GM18511 (cell line): ENCODE results near the gene ISL1.

Experiments used
- ATAC-seq: cut with Tn5 transposase; IDR thresholded peaks from one replicate; pipeline ENCODE4 v1.9.1; 2021; ENCODE audit warnings: mild to moderate bottlenecking, moderate library complexity; ENCODE audit not compliant: unreplicated experiment

Gene ISL1

DNA sequence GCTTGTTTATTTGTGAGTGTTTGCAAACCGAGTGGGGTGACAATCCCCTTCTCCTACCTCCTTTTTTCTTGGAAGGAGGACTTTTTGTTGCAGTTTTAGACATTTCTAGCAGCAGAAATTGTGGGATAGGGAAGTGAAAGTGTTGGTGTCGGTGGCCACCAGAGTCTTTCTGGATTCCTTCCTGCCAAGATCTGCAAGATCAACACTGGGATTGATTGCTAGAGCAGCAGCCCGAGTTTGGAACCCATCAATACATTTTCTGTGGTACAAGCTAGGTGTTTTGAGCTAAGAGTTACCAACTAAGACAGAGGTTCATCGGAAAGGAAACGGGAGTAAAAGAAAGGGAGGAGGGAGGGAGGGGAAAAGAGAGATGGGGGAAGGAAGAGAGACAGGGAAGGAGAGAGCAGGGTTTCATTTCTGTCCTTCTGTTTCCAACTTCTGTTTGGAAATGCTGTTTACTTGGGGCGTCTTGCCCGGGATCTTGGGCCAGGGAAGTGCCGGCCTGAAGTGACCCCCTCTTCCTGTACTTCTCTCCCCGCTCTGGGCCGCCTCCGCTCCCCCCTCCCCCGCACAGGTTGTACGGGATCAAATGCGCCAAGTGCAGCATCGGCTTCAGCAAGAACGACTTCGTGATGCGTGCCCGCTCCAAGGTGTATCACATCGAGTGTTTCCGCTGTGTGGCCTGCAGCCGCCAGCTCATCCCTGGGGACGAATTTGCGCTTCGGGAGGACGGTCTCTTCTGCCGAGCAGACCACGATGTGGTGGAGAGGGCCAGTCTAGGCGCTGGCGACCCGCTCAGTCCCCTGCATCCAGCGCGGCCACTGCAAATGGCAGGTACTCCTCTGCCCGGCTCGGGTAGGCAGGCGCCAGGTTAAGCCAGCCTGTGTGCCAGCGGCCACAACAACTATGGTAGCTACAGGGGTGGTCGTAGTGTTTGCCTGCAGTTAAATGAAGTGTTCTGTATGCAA is 4.0 kb downstream of the ISL1 start:
- ATAC-seq = no peak

DNA sequence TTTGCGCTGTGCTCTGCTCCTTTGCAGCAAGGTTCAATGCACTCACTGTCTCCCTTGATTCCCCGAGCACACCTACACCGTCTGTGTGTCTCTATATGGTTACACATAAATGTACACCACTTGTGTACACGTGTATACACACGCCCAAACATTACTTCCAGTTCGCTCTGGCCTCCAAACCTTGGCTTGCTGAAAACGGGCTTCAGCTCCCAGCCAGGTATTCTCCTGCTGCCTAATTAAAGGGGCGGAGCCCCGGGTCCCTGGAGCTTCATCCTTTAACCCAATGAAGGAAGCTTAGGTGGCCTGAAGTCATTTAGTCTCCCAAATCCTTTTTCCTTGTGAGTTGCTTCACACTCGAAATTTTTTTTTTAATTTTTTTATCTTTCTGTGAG is 4.6 kb downstream of the ISL1 start:
- ATAC-seq = no peak

DNA sequence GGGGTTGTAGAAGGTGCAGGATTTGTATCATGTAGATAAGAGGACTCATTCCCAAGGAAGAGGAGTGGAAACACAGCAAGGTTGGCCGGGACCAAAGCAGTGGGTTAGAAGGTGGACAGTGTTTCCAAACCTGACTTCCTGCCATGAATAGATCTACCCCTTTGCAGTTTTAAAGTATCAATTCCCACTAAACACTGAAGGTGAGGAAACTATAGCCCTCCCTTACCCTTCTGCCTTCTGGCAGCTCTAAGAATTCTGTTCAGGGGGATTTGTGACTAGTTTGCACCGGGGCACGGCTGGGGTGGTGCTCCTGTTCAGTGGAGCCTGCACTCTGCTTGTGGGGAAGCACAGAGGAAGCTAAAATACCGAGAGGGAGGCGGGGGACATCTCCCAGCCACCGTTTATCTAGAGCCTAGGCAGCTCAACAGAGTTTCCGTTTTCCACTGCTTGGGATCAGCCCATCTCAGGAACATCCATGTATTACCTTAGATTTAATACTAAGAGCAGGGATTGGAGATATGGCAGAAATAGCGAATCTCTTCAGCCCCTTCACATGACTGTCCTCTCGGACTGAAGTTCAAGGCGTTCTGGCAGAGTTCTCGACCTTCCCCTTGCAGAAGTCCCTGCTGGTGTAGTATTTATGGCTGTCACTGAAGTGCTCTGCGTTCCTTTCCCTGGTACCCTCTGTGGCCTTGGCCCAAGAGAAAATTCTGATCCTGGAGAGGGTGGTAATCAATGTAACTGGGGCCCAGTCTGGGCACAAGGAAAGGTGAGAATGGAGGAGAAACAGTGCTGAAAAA is 5.4 kb downstream of the ISL1 start:
- no peak for ATAC-seq

DNA sequence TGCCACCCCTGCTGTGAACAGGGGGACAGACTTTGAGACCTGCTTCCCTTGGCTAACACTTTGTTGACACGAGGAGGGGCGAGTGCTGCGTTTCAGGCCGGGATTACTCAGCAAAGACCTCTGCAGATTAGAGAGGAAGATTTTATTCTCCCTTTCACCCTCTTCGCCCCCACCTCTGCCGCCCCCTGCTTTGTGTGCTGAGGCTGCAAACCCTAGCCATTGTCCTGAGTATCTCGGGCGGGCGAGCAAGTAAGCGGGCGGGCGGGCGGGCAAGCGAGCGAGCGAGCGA is 6.0 kb downstream of the ISL1 start:
- ATAC-seq = no peak

DNA sequence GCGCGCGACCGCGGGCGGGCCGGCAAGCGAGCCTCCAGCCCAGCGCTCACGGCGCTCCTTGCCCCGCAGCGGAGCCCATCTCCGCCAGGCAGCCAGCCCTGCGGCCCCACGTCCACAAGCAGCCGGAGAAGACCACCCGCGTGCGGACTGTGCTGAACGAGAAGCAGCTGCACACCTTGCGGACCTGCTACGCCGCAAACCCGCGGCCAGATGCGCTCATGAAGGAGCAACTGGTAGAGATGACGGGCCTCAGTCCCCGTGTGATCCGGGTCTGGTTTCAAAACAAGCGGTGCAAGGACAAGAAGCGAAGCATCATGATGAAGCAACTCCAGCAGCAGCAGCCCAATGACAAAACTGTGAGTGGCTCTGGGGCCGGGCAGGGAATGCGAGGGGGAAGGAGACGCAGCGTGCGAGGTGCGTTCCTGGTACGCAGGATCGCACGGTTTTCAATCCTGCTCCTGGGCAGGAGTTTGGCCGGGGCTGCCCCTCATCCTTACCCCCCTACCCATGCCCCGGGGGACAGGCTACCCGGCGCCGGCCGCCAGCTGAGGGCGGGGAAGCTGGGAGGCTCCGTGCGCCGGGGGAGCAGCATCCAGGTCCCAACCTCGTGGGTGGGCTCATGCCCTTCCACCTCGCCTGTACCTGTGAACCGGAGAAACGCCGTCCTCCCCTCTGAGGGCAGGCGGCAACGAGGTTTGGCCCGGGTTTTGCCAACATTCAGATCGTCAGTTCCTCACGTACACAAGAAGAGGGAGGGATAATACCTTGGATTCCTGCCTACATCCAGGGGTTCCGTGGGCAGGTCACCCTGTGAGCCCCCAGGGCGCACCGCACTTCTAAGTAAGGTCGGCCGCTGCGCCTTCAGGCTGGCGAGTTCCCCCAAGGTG is 6.6 kb downstream of the ISL1 start:
- no peak for ATAC-seq

DNA sequence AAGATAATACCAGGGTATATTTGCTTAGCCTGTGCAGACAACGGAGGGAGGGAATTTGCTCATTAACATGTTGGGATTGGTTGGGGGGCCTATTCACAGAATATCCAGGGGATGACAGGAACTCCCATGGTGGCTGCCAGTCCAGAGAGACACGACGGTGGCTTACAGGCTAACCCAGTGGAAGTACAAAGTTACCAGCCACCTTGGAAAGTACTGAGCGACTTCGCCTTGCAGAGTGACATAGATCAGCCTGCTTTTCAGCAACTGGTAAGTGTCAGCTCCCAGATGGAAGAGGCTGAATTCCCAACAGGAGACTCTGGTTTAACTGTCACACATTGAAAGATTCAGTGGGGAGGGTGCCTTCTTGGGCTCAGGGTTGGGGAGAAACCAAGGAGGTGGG is 7.9 kb downstream of the ISL1 start:
- no peak for ATAC-seq

DNA sequence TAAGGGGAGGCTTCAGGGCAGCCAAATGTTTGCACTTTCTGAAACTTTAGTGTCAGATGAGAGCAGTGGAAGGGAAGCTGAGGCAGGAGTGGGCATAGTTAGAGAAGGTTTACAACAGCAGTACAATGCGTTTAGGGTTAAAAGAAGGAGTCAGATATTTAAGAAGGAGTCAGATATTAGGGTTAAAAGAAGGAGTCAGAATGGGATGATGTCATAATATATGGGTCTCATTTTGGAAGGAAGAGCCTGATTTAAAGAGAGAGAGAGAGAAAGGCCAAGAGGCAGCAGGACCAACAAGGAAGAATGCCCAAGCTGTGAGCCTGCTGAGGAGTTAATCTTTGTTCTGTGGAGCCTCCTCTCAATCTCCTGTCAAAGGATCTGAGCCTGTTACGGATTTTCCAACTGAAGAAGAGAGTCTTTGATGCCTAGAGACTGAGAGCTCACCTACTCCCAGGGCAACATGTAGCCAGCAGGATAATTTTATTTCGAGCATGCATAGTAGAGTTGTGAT is 9.5 kb downstream of the ISL1 start:
- ATAC-seq = no peak

DNA sequence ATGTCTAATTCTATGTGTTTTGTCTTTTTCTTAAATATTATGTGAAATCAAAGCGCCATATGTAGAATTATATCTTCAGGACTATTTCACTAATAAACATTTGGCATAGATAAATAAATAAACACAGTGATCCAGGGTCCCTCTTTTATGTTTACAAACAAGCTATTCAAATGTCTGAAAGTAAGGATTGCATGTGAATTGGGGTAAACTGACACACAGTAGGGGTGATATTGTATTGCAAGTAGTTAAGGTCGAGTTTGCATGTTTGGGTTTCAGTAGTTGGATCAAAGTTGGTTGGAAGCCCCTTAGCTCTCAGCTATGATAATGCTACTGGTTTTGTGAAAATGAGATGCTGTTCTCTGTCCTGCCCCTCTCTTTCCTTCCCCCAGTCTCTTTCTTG is 11.4 kb downstream of the ISL1 start:
- no peak for ATAC-seq

DNA sequence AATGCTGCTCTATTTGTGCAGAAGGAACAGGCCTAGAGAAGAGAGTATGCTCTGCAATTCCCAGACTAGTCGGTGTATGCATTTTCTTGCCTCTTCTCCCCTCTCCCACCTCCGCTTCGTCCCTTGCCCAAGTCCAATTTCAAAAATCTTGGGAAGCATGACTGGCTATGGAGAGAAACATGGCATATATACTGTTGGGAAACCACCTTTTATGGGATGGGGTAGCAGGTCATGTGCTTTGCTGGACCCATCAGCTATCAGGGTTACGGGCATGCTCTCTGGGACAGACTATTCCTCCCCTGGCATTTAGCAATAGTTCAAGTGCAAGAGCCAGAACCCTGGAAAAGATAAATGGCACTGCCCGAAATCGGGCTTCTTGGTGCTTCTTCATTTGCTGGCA is 12.0 kb downstream of the ISL1 start:
- ATAC-seq = no peak

DNA sequence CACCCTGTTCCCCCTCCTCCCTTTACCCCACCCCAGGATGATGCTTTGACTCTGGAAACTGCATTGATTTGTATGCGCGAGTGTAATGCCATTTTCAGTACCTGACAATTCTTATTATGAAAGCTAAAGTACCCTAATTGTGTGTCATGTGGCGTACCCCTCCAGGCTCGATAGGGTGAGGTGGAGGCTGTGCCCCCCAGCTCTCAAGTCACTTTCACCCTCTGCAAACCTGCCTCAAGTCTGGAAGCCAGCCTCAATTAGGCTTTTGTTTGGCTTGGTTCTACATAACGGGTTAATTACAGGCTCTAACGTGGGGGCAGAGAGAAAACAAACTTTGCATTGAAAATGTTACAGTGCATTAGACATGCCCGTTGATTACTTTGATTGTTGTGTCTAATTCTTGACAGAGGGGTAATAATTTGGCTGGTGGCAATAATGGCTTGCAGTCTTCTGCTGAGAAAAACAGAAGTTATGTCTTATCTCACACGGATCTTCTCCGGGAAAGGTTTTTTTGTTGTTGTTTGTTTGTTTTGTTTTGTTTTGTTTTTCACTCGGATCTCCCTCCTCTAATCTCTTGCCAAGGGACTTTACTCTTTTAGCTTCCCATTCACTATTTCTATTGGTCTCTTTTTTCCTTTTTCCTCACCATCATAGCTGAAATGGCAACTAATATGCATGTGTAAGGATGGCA is 12.6 kb downstream of the ISL1 start:
- ATAC-seq = no peak

DNA sequence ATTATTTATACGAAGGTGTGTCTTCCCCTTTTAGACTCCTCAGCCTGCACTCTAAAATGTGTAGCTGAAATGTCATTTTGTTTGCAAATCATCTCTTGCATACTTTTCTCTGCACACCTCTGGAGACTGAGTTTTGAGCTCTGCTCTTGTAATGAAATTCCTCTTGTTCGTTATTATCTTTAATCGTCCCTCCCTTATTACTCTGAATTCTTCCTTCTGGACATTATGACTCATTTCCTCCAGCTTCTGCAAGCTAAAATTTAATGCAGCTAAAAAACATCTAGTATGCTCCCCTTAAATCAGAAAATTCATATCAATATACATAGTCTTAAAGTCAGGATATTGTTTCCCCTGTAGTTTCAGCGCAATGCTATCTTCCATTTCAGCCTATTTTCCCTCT is 13.5 kb downstream of the ISL1 start:
- no peak for ATAC-seq

DNA sequence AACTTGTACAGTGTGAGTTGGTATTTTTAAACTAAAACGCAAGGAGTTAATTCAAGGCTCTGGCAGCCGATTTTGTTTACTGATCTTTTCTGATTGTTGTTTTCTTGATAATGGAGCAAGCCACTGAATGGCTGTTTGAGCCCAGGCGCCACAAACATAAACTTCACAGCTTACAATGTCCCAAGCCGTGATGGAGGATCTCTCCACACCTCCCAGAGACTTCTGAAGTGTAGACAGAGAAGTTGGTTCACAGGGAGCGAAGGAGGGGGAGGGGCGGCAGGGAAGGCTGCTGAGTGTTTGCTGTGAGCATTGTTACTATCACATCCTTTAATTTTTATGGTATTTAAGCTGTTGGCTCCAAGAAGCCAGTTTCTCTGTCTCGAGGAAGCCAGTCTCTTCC is 14.7 kb downstream of the ISL1 start:
- no peak for ATAC-seq

DNA sequence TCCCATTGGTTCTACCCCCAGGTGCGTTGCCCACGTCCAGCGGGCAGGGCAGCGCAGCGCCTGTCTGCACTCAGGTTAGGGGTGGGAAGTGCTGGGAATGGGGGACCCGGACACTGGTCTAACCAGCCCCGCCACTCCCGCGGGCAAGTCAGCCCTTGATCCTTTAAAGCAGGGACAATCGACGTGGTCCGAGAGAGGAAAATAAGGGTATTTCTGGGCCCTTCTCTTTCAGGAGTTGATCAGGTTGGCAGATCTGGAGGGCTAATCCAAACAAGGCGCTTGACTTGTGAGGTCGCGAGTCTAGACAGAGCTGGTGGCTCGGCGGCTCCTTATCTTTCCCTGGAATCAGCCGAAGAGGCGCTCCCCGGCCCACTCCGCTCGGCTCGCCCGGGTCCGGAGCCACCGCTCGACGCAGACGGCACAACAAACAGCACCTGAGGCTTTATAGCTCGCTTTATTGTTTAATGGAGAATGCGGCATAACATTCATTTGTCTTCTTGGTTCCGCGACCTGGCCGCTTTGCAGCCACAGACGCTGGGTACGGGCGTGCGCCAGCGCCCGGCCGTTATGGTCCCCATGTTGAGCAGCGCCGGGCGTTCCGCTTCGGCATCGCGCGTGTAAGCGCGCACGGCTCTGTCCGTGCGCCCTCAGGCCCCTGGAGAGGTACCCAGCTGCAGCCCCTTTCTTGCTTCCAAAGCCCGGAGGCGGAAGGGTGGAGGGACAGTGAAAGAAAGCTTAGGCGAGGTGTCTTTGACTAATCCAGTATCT is 15.8 kb downstream of the ISL1 start:
- ATAC-seq = no peak

DNA sequence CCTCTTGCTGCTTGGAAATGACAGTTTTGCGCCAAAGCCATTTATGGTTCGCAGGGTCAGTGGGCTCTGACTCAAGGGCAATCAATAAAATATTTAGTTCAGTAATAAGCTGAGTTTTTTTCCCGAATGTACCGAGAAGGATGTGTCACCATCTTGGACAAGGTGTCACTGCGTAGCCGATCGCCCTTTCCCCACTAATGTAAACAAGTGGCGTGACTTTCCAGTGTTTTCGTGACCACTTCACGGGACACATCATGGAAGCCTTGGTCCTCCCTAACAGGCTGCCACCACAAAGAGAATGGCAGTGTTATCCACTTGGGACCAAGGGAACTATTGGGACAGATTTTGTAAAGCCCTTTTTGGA is 16.4 kb downstream of the ISL1 start:
- ATAC-seq = no peak

DNA sequence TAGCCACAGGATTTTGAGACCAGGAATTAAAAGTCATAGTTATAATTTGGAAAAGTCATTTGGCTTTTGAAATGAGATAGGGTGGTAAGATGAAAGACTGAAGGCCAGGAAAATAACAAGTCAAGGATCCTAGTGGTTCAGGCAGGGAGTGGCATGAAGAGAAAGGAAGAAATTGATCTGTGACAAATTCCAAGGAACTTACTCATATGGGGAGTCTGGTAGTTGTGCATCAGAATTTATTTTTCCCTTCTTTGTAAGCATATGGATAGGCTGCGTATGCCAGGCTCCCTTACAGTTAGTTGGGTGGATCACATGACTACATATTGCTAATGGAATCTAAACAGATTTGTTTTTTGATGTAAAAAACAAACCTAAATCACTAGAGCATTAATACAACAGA is 21.0 kb downstream of the ISL1 start:
- ATAC-seq = no peak

DNA sequence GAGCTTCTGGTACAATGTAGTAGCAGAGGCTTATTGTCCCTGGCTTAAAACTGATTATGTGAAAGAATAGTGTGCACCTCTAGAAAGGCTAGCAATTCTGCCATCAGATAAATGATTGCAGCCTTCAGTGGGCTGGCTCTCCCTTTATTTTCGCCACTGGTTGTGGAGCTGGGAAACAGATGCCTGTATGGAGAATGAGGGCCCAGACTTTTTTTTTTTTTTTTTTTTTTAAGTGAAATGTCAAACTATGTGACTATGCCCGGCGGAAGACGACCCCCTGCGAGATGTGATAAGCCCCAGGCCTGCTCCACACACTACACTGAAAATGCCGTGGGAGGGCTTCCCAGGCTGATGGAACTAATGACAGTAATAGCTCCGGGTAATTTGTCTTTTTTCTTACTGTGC is 28.7 kb downstream of the ISL1 start:
- no peak for ATAC-seq

DNA sequence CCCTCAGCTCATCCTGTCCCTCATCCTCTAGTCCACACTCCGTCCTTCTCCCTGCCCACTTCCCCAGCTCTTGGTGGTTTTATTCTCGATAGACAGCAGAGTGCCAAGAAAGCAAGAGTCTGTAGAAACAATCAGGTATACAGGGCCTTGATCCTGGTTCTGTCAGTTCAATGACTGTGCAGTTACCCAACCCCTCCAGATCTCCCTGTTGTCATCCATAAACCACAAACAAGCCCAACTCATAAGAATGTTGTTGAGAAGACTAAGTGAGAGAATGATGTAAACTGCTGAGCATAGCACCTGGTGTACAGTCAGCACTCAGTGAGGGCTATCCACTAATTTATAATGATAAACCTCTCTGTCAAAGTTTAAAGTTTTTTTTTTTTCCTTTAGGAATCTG is 31.3 kb downstream of the ISL1 start:
- no peak for ATAC-seq

DNA sequence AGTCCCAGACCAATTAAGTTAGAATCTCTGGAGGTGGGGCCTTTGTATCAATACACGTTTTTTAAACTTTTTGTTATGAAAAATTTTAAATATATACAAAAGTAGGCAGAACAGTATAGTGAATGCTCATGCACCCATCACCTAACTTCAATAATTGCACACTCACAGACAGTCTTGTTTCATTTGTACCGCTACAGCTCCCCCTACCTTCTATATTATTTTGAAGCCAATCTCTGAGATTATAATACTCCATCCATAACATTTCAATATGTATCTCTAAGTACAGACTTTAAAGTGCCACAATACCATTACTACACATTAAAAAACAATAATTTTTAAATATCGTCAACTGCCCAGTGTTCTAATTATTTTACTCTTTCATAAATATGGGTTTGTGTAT is 32.9 kb downstream of the ISL1 start:
- ATAC-seq = no peak

DNA sequence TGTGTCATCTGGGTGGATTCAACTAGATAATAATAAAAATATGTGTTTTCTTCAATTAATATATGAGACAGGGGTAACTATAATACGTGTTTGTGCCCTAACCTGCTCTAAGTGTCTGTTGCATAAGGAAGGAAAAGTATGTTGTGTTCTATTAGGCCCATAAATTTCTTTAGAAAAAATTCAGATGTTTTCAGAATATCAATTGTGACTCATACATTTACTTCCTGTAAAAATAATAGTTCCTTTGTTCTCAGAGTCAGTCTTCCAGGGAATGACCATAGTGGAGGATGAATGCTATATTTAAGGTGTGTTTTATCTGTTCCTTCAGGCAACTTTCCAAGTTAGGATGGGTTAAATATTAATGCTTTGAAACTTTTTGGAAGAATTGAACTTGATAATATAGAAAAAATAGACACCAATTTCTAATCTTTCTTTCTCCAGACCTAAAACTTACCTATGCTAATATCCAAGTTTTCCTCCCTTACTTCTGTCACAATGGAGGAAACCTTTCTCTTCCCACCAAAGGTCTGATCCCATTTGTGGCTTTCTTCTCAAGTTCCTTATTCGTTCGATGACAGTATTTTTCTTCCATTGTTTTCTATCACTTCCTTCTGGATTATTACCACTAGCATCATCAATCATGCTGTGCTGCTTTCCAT is 49.9 kb downstream of the ISL1 start:
- no peak for ATAC-seq
